ENCODE data around the gene ZIC1.

The ZIC1 gene

DNA sequence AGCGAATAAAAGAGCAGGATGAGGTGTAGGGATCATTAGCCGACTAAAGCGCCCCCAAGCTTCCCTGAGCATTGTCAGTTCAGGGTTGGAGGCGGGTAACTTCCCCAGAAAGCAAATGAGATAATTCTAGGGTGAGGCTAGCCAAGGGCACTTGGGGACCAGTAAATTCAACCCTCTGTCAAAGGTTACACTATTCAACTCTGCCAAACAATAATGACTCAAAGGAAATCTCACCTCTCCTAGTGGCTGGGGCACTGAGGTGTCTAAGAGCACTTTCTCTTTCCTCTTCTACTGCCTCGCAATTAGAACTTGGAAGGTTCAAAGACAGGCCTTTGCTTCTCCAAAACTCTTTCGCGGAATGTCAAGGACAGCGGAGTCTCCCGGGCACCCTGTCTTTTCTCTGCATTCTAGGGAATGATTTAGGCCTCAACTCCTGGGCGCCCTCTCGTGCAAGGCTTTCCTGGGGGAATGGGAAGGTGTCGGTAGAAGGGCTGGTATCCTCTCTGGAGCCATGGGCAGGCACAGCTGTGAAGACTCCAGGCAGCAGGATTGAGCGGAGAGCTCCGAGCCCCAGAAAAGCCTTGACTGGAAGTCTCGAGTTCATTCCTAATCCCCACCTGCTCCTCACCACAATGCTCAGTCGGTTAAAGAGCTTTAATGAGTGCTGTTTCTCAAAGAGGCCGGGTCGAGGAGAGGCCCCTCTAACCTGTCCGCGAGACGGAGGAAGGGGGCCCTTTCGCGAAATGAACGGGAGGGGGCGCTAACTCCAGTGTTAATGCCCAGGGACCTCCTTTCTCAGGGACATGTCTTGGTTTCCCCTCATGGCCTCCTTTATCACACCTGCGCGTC lies 24.7 kb upstream of the ZIC1 start:
- Histone ChIP-seq H3K14ac (ENCODE audit: low read length) (no peak overlapping the region), H2BK120ac (ENCODE audit: low read depth, low read length) (no peak overlapping the region), H3K4me2 (ENCODE audit: insufficient read depth, low read length, poor library complexity, severe bottlenecking) (no peak overlapping the region), H3K18ac (ENCODE audit: low read length) (no peak overlapping the region), H2AFZ (ENCODE audit: low read length) (no peak overlapping the region), H3K9me3 (replicated peaks in 1 of 2; ENCODE audit: control insufficient read depth in 2 of 2, insufficient read depth in 1 of 2, low read depth in 1 of 2, low read length in 2 of 2) (peaks cover 0 to 11% of the 10 kb centered on the region in 2 donors), H2BK12ac (ENCODE audit: low read length) (no peak overlapping the region), H3K27ac (replicated peaks; ENCODE audit: low read length) (no peak overlapping the region), H2BK15ac (ENCODE audit: low read length) (no peak overlapping the region), H3K4ac (ENCODE audit: low read length) (no peak overlapping the region), H3K79me1 (ENCODE audit: low read depth, low read length) (no peaks in the 10 kb centered on the region), H2BK5ac (ENCODE audit: low read length) (no peak overlapping the region), H3K23ac (ENCODE audit: low read depth, low read length, poor library complexity) (no peak overlapping the region), H3K36me3 (replicated peaks in 1 of 2; ENCODE audit: control insufficient read depth in 2 of 2, insufficient read depth in 2 of 2, low read length in 2 of 2) (no peaks in the 10 kb centered on the region), H2AK5ac (ENCODE audit: low read depth, low read length) (no peak overlapping the region), H3K9ac (ENCODE audit: low read depth, low read length, poor library complexity) (no peak overlapping the region), H4K8ac (ENCODE audit: low read depth, low read length) (no peak overlapping the region), H3K4me1 (ENCODE audit: control insufficient read depth in 2 of 2, insufficient read depth in 1 of 2, low read depth in 1 of 2, low read length in 2 of 2) (peaks cover 36 to 38% of the 10 kb centered on the region in 2 donors), H3K4me3 (ENCODE audit: low read length in 2 of 2) (peak overlapping the region in 1 of 2 donors; percentile 41), H4K91ac (ENCODE audit: low read depth, low read length, poor library complexity) (no peak overlapping the region), H3K27me3 (ENCODE audit: control insufficient read depth in 3 of 3, insufficient read depth in 3 of 3, low read depth in 1 of 3, low read length in 3 of 3) (peaks cover 5 to 91% (median 56%) of the 10 kb centered on the region in 3 experiments)
- WGBS, 2 donors (ENCODE audit: extremely low coverage in 2 of 2, insufficient read length in 2 of 2, insufficient replicate concordance in 1 of 2), result no CpG with 5 or more reads among the region's 27 CpGs
- no peak for DNase-seq (ENCODE audit: low spot score)

- Histone ChIP-seq H3K18ac (ENCODE audit: low read length) (no peak overlapping the region), H3K4me3 (ENCODE audit: low read length in 2 of 2) (peak overlapping the region in 1 of 2 donors; percentile 41), H3K79me1 (ENCODE audit: low read depth, low read length) (no peaks in the 10 kb centered on the region), H3K27me3 (ENCODE audit: control insufficient read depth in 3 of 3, insufficient read depth in 3 of 3, low read depth in 1 of 3, low read length in 3 of 3) (peaks cover 5 to 91% (median 58%) of the 10 kb centered on the region in 3 experiments), H4K91ac (ENCODE audit: low read depth, low read length, poor library complexity) (no peak overlapping the region), H2BK15ac (ENCODE audit: low read length) (no peak overlapping the region), H2BK12ac (ENCODE audit: low read length) (no peak overlapping the region), H2BK120ac (ENCODE audit: low read depth, low read length) (no peak overlapping the region), H4K8ac (ENCODE audit: low read depth, low read length) (no peak overlapping the region), H3K36me3 (replicated peaks in 1 of 2; ENCODE audit: control insufficient read depth in 2 of 2, insufficient read depth in 2 of 2, low read length in 2 of 2) (no peaks in the 10 kb centered on the region), H2BK5ac (ENCODE audit: low read length) (no peak overlapping the region), H3K4me2 (ENCODE audit: insufficient read depth, low read length, poor library complexity, severe bottlenecking) (no peak overlapping the region), H3K9ac (ENCODE audit: low read depth, low read length, poor library complexity) (no peak overlapping the region), H3K9me3 (replicated peaks in 1 of 2; ENCODE audit: control insufficient read depth in 2 of 2, insufficient read depth in 1 of 2, low read depth in 1 of 2, low read length in 2 of 2) (peaks cover 0 to 4% of the 10 kb centered on the region in 2 donors), H3K14ac (ENCODE audit: low read length) (no peak overlapping the region), H2AK5ac (ENCODE audit: low read depth, low read length) (no peak overlapping the region), H3K23ac (ENCODE audit: low read depth, low read length, poor library complexity) (no peak overlapping the region), H3K27ac (replicated peaks; ENCODE audit: low read length) (no peak overlapping the region), H2AFZ (ENCODE audit: low read length) (no peak overlapping the region), H3K4ac (ENCODE audit: low read length) (no peak overlapping the region), H3K4me1 (ENCODE audit: control insufficient read depth in 2 of 2, insufficient read depth in 1 of 2, low read depth in 1 of 2, low read length in 2 of 2) (peaks cover 31 to 45% of the 10 kb centered on the region in 2 donors)
- DNase-seq (ENCODE audit: low spot score), result no peak
- no CpG with 5 or more reads among the region's 23 CpGs for WGBS, 2 donors (ENCODE audit: extremely low coverage in 2 of 2, insufficient read length in 2 of 2, insufficient replicate concordance in 1 of 2)
Measured at GRCh38 chr3:147385059-147386012, 23.8 kb upstream of the ZIC1 start.

GRCh38 chr3:147387291-147387884 lies 21.8 kb upstream of the ZIC1 start:
- Histone ChIP-seq H3K9ac (ENCODE audit: low read depth, low read length, poor library complexity) (no peak overlapping the region), H3K4me3 (ENCODE audit: low read length in 2 of 2) (no peak overlapping the region), H4K91ac (ENCODE audit: low read depth, low read length, poor library complexity) (no peak overlapping the region), H3K9me3 (replicated peaks in 1 of 2; ENCODE audit: control insufficient read depth in 2 of 2, insufficient read depth in 1 of 2, low read depth in 1 of 2, low read length in 2 of 2) (peaks cover 3 to 14% of the 10 kb centered on the region in 2 donors), H2AFZ (ENCODE audit: low read length) (no peak overlapping the region), H2BK5ac (ENCODE audit: low read length) (no peak overlapping the region), H2AK5ac (ENCODE audit: low read depth, low read length) (no peak overlapping the region), H3K27ac (replicated peaks; ENCODE audit: low read length) (no peak overlapping the region), H2BK120ac (ENCODE audit: low read depth, low read length) (no peak overlapping the region), H3K79me1 (ENCODE audit: low read depth, low read length) (no peaks in the 10 kb centered on the region), H3K36me3 (replicated peaks in 1 of 2; ENCODE audit: control insufficient read depth in 2 of 2, insufficient read depth in 2 of 2, low read length in 2 of 2) (no peaks in the 10 kb centered on the region), H3K27me3 (ENCODE audit: control insufficient read depth in 3 of 3, insufficient read depth in 3 of 3, low read depth in 1 of 3, low read length in 3 of 3) (peaks cover 15 to 91% (median 76%) of the 10 kb centered on the region in 3 experiments), H3K4me1 (ENCODE audit: control insufficient read depth in 2 of 2, insufficient read depth in 1 of 2, low read depth in 1 of 2, low read length in 2 of 2) (peaks cover 27 to 36% of the 10 kb centered on the region in 2 donors), H4K8ac (ENCODE audit: low read depth, low read length) (no peak overlapping the region), H2BK12ac (ENCODE audit: low read length) (no peak overlapping the region), H2BK15ac (ENCODE audit: low read length) (no peak overlapping the region), H3K4me2 (ENCODE audit: insufficient read depth, low read length, poor library complexity, severe bottlenecking) (no peak overlapping the region), H3K14ac (ENCODE audit: low read length) (no peak overlapping the region), H3K4ac (ENCODE audit: low read length) (no peak overlapping the region), H3K18ac (ENCODE audit: low read length) (no peak overlapping the region), H3K23ac (ENCODE audit: low read depth, low read length, poor library complexity) (no peak overlapping the region)
- DNase-seq (ENCODE audit: low spot score), result no peak
- no CpG with 5 or more reads among the region's 10 CpGs for WGBS, 2 donors (ENCODE audit: extremely low coverage in 2 of 2, insufficient read length in 2 of 2, insufficient replicate concordance in 1 of 2)
